ENCODE results near the gene IFNA8. TPM values are rescaled to one million over a fixed set of nuclear protein-coding genes. Genes with fewer than 3 reads are reported as not detected.
A peak's percentile ranks its signal among the peaks of the same experiment; 100 is the strongest.
"Not testable (repeated sequence)": the region's sequence is repeated elsewhere in the genome, so short reads cannot be mapped to it uniquely, and the experiment has no call there.

IFNA8 gene
- total RNA-seq, 1 experiment from 2014 or later: not detected

DNA sequence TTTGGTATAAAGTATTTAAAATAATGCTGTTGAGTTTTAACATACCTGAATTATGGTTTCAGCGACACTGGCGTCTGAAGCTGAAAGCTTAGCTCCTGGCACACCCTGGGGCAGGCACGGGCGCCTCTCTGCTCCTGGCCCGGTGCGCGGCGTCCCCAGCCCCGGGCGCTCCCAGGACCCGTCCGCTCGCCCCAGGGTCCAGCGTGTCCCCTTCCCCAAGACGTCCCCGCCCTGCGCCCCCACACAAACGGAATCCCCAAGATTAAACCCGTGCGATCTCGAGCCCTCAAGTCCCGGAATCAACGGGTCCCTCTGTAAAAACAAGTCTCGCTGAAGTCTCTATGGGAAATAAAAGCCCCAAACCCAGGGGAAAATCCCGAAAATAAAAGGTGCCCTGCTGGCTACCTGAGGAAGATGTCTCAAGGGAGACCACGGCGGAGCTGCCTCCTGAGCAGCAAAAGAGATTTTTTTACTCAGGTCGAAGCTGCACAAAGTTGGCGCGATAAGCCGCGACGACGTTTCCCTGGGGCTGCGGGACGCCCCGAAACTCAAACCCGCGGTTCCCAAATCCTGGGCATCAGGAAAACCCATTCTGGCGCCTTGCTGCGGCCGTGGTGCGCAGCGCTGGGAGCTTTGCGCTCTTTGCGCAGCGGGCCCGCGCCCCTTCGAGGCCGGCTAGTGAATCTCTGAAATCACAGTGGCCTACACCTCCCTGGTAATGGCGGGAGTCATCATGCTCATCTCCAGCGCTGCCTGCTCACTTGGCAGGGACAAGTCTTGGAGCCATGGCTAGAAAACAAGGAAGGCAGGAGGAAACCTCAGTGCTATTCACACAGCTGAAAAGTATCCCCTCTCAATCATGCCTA is 6.3 kb upstream of the IFNA8 start:
- H3K4me1 ChIP-seq (replicated peaks): no peaks in the 10 kb centered on the region
- H3K4me3 ChIP-seq: no peak overlapping the region
- DNase-seq (ENCODE audit: low read depth in 1 of 2, low spot score in 2 of 2): no peak
- no peak overlapping the region for H3K27ac ChIP-seq
- no peaks in the 10 kb centered on the region for H3K27me3 ChIP-seq (replicated peaks)
- no peaks in the 10 kb centered on the region for H3K36me3 ChIP-seq
- H3K9me3 ChIP-seq (replicated peaks): no peaks in the 10 kb centered on the region

DNA sequence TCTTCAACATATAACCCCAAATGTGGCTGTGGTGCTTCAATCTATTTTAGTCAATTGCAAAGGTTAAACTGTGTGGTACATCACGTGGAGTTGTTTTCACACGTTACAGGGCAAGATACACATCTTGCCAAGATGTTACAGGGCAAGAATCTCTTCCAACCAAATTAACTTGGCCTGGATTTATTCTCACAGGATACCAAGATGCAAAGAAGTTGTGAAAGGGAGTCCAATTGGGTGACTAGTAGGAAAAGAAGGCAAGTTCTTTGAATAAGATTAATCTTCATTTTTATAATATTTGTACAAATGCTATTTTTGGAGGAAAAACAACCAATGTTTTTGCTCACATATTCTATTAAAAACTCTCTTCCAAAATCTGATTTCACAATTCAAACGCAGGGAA is 4.8 kb upstream of the IFNA8 start:
- no peaks in the 10 kb centered on the region for H3K9me3 ChIP-seq (replicated peaks)
- DNase-seq (ENCODE audit: low read depth in 1 of 2, low spot score in 2 of 2): no peak
- H3K4me1 ChIP-seq (replicated peaks): no peaks in the 10 kb centered on the region
- no peaks in the 10 kb centered on the region for H3K27me3 ChIP-seq (replicated peaks)
- no peak overlapping the region for H3K27ac ChIP-seq
- H3K36me3 ChIP-seq: no peaks in the 10 kb centered on the region
- H3K4me3 ChIP-seq: no peak overlapping the region

DNA sequence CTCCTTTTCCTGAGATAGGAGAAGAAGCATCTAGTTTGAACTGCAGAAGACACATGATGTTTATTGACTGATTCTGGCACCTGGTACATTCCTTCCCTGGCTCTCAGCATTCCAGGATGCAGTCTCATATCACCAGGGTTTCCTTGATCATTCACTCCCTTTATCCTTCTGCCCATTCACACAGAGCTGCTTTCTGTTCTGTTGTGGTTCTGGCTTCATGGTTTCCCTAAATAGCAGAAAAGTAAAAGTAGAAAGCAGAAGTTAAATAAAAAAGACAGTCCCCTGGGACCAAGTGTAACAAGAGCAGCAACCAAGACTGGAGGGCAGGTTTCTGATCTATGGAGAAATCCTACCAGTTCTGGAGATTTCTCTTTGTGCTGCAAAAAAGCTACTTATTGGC is 3.2 kb downstream of the IFNA8 start:
- H3K27ac ChIP-seq: no peak overlapping the region
- no peaks in the 10 kb centered on the region for H3K27me3 ChIP-seq (replicated peaks)
- DNase-seq (ENCODE audit: low read depth in 1 of 2, low spot score in 2 of 2): no peak
- no peaks in the 10 kb centered on the region for H3K4me1 ChIP-seq (replicated peaks)
- H3K36me3 ChIP-seq: no peaks in the 10 kb centered on the region
- no peak overlapping the region for H3K4me3 ChIP-seq
- no peaks in the 10 kb centered on the region for H3K9me3 ChIP-seq (replicated peaks)

DNA sequence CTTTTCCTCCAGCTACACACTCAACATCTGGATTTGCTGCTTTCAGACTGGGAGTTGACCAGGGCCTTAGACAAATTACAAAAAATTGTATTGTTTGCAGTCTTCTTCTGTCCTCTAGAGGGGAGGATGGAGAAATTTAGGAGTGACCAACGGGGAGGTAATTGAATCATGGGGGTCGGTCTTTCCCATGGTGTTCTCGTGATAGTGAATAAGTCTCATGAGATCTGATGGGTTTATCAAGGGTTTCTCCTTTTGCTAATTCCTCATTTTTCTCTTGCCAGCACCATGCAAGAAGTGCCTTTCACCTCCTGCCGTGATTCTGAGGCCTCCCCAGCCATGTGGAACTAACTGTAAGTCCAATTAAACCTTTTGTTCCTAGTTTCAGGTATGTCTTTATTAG is 4.2 kb downstream of the IFNA8 start:
- no peaks in the 10 kb centered on the region for H3K27me3 ChIP-seq (replicated peaks)
- no peak for DNase-seq (ENCODE audit: low read depth in 1 of 2, low spot score in 2 of 2)
- H3K4me1 ChIP-seq (replicated peaks): no peaks in the 10 kb centered on the region
- H3K36me3 ChIP-seq: no peaks in the 10 kb centered on the region
- H3K4me3 ChIP-seq: no peak overlapping the region
- no peaks in the 10 kb centered on the region for H3K9me3 ChIP-seq (replicated peaks)
- H3K27ac ChIP-seq: no peak overlapping the region

DNA sequence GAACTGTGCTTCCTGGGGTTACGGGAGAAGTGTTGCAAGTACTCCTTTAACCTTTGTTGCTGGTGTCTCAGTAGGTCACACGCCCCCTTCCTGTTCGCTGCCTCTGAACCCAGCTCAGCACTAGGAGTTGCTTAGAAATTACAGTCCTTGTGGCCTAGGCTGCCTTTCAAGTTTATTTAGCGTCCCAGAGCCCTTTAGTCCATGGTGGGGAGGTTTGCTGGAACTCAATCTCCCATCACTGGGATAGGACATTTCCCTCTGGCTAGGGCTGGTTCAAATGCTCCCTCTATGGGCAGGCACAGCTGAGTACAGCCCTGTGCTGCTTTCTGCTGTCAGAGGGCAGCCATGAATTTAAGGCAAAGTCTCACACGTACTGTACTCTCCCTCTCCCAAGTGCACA is 4.7 kb downstream of the IFNA8 start:
- H3K4me1 ChIP-seq (replicated peaks): no peaks in the 10 kb centered on the region
- no peaks in the 10 kb centered on the region for H3K9me3 ChIP-seq (replicated peaks)
- no peaks in the 10 kb centered on the region for H3K36me3 ChIP-seq
- no peak overlapping the region for H3K4me3 ChIP-seq
- no peaks in the 10 kb centered on the region for H3K27me3 ChIP-seq (replicated peaks)
- H3K27ac ChIP-seq: no peak overlapping the region
- no peak for DNase-seq (ENCODE audit: low read depth in 1 of 2, low spot score in 2 of 2)

DNA sequence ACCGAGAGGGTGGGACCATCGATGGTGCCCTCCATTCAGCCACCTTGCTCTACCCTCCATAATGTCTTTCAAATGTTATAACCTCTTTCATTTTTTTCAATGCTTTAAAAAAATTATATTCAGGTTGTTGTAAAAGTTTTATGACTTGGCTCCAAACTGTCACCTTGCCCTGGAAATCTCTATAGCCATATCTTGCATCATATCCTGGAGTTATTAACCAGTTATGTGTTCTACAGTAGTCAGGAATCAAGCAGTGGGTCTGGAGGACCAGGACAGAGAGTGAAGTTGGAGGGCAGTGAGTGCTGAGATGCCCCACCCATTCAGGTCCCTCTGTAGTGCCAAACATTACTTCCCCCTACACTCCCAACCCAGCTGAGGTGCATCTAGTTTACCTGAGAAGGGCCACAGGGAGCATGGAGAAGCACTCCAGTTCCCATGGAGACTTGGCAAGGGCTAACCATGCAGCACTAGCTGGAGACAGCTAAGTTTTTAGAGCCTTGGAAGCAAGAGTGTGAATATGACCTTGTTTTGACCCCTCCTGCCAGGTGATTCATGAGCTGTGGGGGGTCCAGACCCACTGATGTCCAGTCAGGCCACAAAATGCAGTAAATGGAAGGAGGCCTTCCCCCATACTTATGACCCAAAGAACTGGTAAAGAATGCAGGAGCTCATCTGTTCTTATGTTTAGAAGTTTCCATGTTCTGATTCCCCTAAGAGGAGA is 5.5 kb downstream of the IFNA8 start:
- Histone ChIP-seq H3K27ac (no peak overlapping the region), H3K4me1 (replicated peaks) (no peaks in the 10 kb centered on the region), H3K4me3 (no peak overlapping the region), H3K27me3 (replicated peaks) (no peaks in the 10 kb centered on the region), H3K36me3 (no peaks in the 10 kb centered on the region), H3K9me3 (replicated peaks) (no peaks in the 10 kb centered on the region)
- no peak for DNase-seq (ENCODE audit: low read depth in 1 of 2, low spot score in 2 of 2)

DNA sequence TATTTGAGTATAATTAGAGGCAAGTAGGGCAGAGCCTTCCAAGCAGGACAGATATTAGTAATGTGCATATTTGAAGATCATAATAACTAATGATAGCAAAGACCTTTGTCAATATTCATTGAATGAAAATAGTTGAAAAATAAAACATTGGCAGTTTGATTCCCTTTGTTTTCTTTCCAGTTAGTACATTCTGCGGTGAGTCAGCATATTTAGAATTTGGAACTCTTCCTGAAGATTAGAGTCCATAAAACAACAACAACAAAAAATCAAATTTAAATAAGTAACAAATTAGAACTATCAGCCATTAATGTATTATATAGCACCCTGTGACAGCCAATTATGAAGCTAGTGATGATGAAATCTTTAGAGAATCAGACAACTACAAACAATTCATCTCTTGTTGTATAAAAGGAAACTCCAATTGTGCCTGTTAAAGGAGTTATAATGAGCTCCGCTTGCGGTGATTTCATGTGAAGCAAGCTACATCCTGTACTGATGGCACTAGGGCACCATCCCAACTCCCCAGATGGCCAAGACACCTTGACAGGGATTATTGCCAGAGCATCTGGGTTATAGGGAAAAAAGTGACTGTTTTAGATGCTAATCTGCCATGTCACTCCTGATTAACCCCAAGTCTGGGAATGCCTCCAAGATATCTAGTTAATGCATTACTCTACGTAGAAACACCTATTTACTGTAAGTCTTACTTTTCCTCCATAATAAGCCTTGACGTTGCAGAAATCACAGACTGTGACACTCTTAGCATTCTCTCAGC is 6.8 kb downstream of the IFNA8 start:
- Histone ChIP-seq H3K27me3 (replicated peaks) (no peaks in the 10 kb centered on the region), H3K4me1 (replicated peaks) (no peaks in the 10 kb centered on the region), H3K27ac (no peak overlapping the region), H3K9me3 (replicated peaks) (no peaks in the 10 kb centered on the region), H3K4me3 (no peak overlapping the region), H3K36me3 (no peaks in the 10 kb centered on the region)
- DNase-seq (ENCODE audit: low read depth in 1 of 2, low spot score in 2 of 2): no peak

DNA sequence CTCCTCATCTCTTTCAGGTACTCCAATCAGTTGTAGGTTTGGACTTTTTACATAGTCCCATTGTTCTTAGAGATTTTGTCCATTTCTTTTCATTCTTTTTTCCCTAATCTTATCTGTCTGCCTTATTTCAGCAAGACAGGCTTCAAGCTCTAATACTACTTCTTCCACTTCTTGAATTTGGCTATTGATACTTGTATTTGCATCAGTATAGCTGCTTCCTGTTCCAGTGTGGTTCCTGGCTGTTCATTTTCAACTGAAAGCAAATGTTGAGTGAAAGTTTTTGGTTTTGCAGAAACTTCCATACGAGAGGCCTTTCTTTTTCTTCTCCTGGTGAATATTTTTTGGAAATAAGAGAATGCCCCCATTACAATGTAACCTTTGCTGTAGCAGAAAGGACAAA is 19.3 kb downstream of the IFNA8 start:
- no peak for DNase-seq (ENCODE audit: low read depth in 1 of 2, low spot score in 2 of 2)
- no peaks in the 10 kb centered on the region for H3K9me3 ChIP-seq (replicated peaks)
- no peaks in the 10 kb centered on the region for H3K36me3 ChIP-seq
- H3K27me3 ChIP-seq (replicated peaks): no peaks in the 10 kb centered on the region
- H3K4me3 ChIP-seq: no peak overlapping the region
- H3K27ac ChIP-seq: no peak overlapping the region
- H3K4me1 ChIP-seq (replicated peaks): no peaks in the 10 kb centered on the region

DNA sequence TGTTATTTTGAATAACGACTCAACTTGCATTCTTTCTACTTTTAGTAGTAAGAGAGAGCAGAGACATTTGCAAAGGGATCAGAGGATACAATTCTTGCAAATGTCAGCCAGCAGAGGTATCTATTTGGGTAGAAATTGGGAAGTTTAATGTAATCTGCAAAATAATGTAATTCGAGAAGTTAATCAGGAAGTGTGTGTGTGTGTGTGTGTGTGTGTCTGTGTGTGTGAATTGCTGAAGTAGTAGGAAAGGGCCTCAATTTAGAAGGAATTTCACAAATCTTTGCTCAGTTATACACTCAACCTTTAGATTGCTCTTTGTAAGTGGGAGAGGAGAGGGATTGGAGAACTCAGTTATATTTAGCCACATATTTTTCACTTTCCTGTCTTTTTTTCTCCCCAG is 20.3 kb downstream of the IFNA8 start:
- H3K4me1 ChIP-seq (replicated peaks): no peaks in the 10 kb centered on the region

DNA sequence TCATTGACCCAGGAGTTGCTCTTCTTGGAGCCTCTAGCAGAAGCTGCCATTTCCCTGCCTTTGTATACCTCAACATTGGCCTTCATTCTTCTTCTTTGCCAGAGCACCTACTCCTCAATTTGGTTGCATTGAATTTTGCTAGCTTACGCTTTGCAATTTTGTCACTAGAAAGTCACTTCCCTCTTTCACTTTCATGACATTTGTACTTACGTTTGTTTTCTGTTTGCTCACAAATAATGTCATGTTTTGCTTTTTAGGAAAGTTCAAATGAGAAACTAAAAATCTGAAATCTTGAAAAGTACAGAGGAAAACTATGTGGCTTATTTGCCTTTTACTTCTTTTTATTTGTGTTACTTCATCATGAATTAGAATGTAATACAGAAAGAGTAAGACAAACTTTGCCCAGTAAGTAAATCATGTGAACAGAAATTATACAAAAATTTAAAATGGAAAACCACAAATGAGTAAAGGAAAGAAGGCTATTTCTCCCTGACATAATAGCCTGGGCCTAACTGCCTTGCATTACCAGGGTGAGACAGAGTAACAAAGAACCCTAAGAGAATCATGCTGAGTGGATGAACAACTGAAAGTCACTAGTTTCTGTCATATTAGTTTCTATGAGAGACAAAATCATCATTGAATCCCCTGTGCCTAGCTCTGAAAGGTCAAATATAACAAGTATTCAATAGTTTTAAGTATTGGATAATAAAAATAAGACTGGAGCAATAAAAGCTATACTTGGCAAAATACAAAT is 23.9 kb downstream of the IFNA8 start:
- Histone ChIP-seq H3K4me1 (replicated peaks) (no peaks in the 10 kb centered on the region), H3K27ac (no peak overlapping the region), H3K4me3 (no peak overlapping the region), H3K27me3 (replicated peaks) (no peaks in the 10 kb centered on the region), H3K36me3 (no peaks in the 10 kb centered on the region), H3K9me3 (replicated peaks) (no peaks in the 10 kb centered on the region)
- DNase-seq (ENCODE audit: low read depth in 1 of 2, low spot score in 2 of 2): no peak

More for the DNA sequence above, 20.3 kb downstream of the IFNA8 start:
- no peak overlapping the region for H3K27ac ChIP-seq
- H3K4me3 ChIP-seq: no peak overlapping the region
- H3K9me3 ChIP-seq (replicated peaks): no peaks in the 10 kb centered on the region
- no peaks in the 10 kb centered on the region for H3K36me3 ChIP-seq
- H3K27me3 ChIP-seq (replicated peaks): no peaks in the 10 kb centered on the region
- DNase-seq (ENCODE audit: low read depth in 1 of 2, low spot score in 2 of 2): no peak

DNA sequence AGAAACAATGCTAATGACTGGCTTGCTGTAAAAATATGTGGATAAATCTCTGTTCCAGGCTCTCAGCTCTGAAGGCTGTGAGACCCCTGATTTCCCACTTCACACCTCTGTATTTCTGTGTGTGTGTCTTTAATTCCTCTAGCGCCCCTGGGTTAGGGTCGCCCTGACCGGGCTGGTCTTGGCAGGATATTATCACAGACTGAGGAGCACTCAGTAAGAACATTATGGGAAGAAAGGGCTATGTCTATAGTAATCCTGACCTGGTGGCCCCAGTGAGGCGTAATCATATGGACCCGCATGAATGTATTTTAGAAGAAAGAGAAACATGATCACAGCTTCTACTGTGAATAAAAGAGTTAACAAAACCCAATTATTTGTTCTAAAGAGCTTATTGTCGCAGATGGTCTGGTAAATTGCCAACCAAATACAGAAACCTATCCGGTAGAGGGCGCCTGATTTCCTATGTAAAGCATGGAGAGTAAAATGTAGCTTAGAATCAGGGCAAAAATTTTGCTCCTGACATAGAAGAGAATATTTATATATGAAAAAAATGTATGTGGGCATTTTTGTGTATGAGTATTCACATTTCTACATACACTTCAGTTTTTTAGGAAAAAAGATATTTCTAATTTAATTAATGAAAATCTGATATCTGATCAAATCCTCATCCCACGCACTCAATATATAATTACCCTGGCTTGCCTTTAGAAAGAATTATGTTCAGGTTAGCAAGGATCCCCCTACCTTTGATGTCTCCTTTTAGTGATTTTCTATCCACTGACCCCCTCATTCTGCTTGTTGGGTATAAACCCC is 25.5 kb downstream of the IFNA8 start:
- H3K4me1 ChIP-seq (replicated peaks): no peaks in the 10 kb centered on the region
- peak; percentile 19 to 42 for DNase-seq (ENCODE audit: low read depth in 1 of 2, low spot score in 2 of 2)
- H3K9me3 ChIP-seq (replicated peaks): no peaks in the 10 kb centered on the region
- no peak overlapping the region for H3K4me3 ChIP-seq
- no peak overlapping the region for H3K27ac ChIP-seq
- H3K27me3 ChIP-seq (replicated peaks): no peaks in the 10 kb centered on the region
- H3K36me3 ChIP-seq: no peaks in the 10 kb centered on the region

DNA sequence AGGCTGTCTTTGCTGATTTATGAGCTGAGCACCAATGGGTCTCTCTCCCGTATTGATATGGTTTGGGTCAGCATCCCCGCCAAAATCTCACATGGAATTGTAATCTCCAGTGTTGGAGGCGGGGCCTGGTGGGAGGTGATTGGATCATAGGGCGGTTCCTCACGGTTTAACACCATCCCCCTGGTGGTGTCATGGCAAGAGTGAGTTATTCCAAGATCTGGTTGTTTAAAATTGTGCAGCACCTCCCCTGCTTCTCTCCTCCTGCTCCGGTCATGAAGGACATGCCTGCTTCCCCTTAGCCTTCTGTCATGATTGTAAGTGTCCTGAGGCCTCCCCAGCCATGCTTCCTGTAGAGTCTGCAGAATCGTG is 26.1 kb downstream of the IFNA8 start:
- H3K4me1 ChIP-seq (replicated peaks); H3K27me3 ChIP-seq (replicated peaks); H3K36me3 ChIP-seq; H3K4me3 ChIP-seq; H3K9me3 ChIP-seq (replicated peaks); H3K27ac ChIP-seq; DNase-seq (ENCODE audit: low read depth in 1 of 2, low spot score in 2 of 2): not testable (repeated sequence)

DNA sequence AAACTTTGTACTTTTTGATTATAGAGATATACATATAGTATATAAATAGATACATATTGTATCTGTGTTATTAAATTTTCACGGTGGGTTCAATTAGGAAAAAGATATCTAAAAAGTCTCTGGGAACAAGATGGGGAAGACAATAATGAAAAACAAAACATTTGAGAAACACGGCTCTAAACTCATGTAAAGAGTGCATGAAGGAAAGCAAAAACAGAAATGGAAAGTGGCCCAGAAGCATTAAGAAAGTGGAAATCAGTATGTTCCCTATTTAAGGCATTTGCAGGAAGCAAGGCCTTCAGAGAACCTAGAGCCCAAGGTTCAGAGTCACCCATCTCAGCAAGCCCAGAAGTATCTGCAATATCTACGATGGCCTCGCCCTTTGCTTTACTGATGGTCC is 31.2 kb downstream of the IFNA8 start, which contains the start of gene IFNA1:
Gene IFNA1 (plus strand): TSS at position 301 of the 400 bp plus-strand sequence. CDS start 69 bp downstream, at position 370.
- H3K4me3 ChIP-seq: no peak within 1 kb of the TSS
- no peaks in the 10 kb centered on the region for H3K27me3 ChIP-seq (replicated peaks)
- DNase-seq (ENCODE audit: low read depth in 1 of 2, low spot score in 2 of 2): no peak
- H3K27ac ChIP-seq: no peak within 1 kb of the TSS
- H3K9me3 ChIP-seq (replicated peaks): no peaks in the 10 kb centered on the region
- no peaks in the 10 kb centered on the region for H3K4me1 ChIP-seq (replicated peaks)
- H3K36me3 ChIP-seq: no peaks in the 10 kb centered on the region

Measured in SJSA1 (cell line).